Parathyroid adenoma (tissue), 2 donors: Measurements from ENCODE around the gene CLDN20.

Experiments used
- H2AFZ ChIP-seq: fragments of 300-600 bp; sonication (generic); one replicate; pipeline ENCODE4 v1.7.0; 2017; ENCODE audit warnings: antibody characterized with exemption, mild to moderate bottlenecking
- H3K27ac ChIP-seq: fragments of 300-600 bp; sonication (generic); one replicate; pipeline ENCODE4 v1.7.0; 2017
- H3K27me3 ChIP-seq: fragments of 300-600 bp; sonication (generic); one replicate; pipeline ENCODE4 v1.7.0; 2017; ENCODE audit warnings: low read length; ENCODE audit not compliant: control insufficient read depth, insufficient read depth
- H3K36me3 ChIP-seq: fragments of 300-600 bp; sonication (generic); one replicate; pipeline ENCODE4 v1.7.0; 2017; ENCODE audit warnings: low read length; ENCODE audit not compliant: control insufficient read depth, insufficient read depth
- H3K4me1 ChIP-seq: fragments of 300-600 bp; sonication (generic); one replicate; pipeline ENCODE4 v1.7.0; 2017; ENCODE audit warnings: control low read depth
- H3K4me2 ChIP-seq: fragments of 300-600 bp; sonication (generic); one replicate; pipeline ENCODE4 v1.7.0; 2017; ENCODE audit warnings: low read length
- H3K4me3 ChIP-seq: fragments of 300-600 bp; sonication (generic); one replicate; pipeline ENCODE4 v1.7.0; 2017; ENCODE audit warnings: low read depth, low read length
- H3K79me2 ChIP-seq: fragments of 300-600 bp; sonication (generic); one replicate; pipeline ENCODE4 v1.7.0; 2017; ENCODE audit warnings: control low read depth
- H3K9ac ChIP-seq: fragments of 300-600 bp; sonication (generic); one replicate; pipeline ENCODE4 v1.7.0; 2017; ENCODE audit warnings: mild to moderate bottlenecking
- H3K9me3 ChIP-seq: fragments of 300-600 bp; sonication (generic); one replicate; pipeline ENCODE4 v1.7.0; 2017; ENCODE audit warnings: low read length; ENCODE audit not compliant: control insufficient read depth
- TF ChIP-seq, protein P1 (sequence below): fragments of 300-600 bp; sonication (generic); IDR thresholded peaks from one replicate; pipeline ENCODE4 v1.7.0; 2017; ENCODE audit warnings: antibody characterized with exemption, mild to moderate bottlenecking
- donor health status: primary hyperparathyroidism.

CLDN20 gene

GRCh38 chr6:155316419-155316818 lies 52.6 kb downstream of the CLDN20 start:
- Histone ChIP-seq H2AFZ (no peak overlapping the region), H3K79me2 (no peaks in the 10 kb centered on the region), H3K27ac (no peak overlapping the region), H3K4me1 (no peaks in the 10 kb centered on the region), H3K27me3 (no peaks in the 10 kb centered on the region), H3K9ac (no peak overlapping the region), H3K4me2 (no peak overlapping the region), H3K4me3 (no peak overlapping the region), H3K36me3 (no peaks in the 10 kb centered on the region), H3K9me3 (no peaks in the 10 kb centered on the region)
- TF ChIP-seq, protein P1, sequence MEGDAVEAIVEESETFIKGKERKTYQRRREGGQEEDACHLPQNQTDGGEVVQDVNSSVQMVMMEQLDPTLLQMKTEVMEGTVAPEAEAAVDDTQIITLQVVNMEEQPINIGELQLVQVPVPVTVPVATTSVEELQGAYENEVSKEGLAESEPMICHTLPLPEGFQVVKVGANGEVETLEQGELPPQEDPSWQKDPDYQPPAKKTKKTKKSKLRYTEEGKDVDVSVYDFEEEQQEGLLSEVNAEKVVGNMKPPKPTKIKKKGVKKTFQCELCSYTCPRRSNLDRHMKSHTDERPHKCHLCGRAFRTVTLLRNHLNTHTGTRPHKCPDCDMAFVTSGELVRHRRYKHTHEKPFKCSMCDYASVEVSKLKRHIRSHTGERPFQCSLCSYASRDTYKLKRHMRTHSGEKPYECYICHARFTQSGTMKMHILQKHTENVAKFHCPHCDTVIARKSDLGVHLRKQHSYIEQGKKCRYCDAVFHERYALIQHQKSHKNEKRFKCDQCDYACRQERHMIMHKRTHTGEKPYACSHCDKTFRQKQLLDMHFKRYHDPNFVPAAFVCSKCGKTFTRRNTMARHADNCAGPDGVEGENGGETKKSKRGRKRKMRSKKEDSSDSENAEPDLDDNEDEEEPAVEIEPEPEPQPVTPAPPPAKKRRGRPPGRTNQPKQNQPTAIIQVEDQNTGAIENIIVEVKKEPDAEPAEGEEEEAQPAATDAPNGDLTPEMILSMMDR, result no peak

- Histone ChIP-seq H3K36me3 (no peaks in the 10 kb centered on the region), H3K4me3 (no peak overlapping the region), H3K27me3 (no peaks in the 10 kb centered on the region), H3K9ac (no peak overlapping the region), H3K9me3 (no peaks in the 10 kb centered on the region), H3K4me2 (no peak overlapping the region), H3K4me1 (no peaks in the 10 kb centered on the region), H2AFZ (no peak overlapping the region), H3K27ac (no peak overlapping the region), H3K79me2 (no peaks in the 10 kb centered on the region)
- TF ChIP-seq, protein P1, result no peak
Measured at GRCh38 chr6:155317186-155317585, 53.4 kb downstream of the CLDN20 start.

GRCh38 chr6:155319902-155320301 lies 56.1 kb downstream of the CLDN20 start:
- Histone ChIP-seq H3K27ac (no peak overlapping the region), H3K4me3 (no peak overlapping the region), H3K4me1 (no peaks in the 10 kb centered on the region), H3K9me3 (no peaks in the 10 kb centered on the region), H3K79me2 (no peaks in the 10 kb centered on the region), H3K36me3 (no peaks in the 10 kb centered on the region), H3K9ac (no peak overlapping the region), H2AFZ (no peak overlapping the region), H3K27me3 (no peaks in the 10 kb centered on the region), H3K4me2 (no peak overlapping the region)
- TF ChIP-seq, protein P1, result no peak

DNA sequence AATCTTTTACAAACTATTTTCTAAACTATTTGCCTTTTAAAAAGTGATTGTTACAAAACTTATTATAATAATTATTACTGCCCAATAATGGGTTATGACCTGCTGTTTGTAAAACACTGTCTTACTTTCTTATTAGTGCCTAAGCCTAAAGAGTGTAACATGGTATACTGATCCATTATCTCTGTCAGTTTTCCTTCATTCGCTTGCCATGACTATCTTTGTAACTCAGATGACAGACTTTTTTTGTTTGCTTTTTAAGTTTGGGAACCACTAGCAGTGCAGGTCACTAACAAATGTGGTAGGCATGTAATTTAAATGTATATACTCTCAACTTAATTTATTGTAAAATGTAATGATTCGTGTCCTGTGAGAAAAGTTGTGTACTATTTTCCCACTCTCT lies 60.4 kb downstream of the CLDN20 start:
- H3K79me2 ChIP-seq, result no peaks in the 10 kb centered on the region
- no peaks in the 10 kb centered on the region for H3K9me3 ChIP-seq
- no peak overlapping the region for H2AFZ ChIP-seq
- H3K27ac ChIP-seq, result no peak overlapping the region
- no peak overlapping the region for H3K4me2 ChIP-seq
- H3K9ac ChIP-seq, result no peak overlapping the region
- no peaks in the 10 kb centered on the region for H3K4me1 ChIP-seq
- H3K4me3 ChIP-seq, result no peak overlapping the region
- H3K27me3 ChIP-seq, result no peaks in the 10 kb centered on the region
- no peaks in the 10 kb centered on the region for H3K36me3 ChIP-seq
- TF ChIP-seq, protein P1, result no peak

DNA sequence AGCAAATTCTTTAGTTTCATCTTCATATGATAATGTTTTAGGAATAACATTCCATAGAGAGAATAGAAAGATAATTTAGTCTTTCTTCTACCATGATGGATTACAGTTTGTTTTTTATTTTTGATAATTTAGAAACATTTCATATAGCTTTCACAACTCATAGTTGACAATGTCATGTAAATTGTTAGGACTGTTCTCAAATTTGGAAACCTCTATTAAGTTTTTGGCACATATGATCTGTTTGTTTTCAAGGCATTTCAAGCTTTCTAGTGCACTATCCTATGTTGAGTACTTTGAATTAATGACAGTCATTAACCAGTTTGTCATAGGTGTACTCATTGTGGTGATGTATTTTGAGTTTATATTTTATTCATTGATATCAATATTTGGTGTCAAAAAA lies 61.2 kb downstream of the CLDN20 start:
- Histone ChIP-seq H3K27me3 (no peaks in the 10 kb centered on the region), H3K79me2 (no peaks in the 10 kb centered on the region), H3K4me1 (no peaks in the 10 kb centered on the region), H2AFZ (no peak overlapping the region), H3K9ac (no peak overlapping the region), H3K4me2 (no peak overlapping the region), H3K4me3 (no peak overlapping the region), H3K27ac (no peak overlapping the region), H3K36me3 (no peaks in the 10 kb centered on the region), H3K9me3 (no peaks in the 10 kb centered on the region)
- TF ChIP-seq, protein P1, result no peak
